SK-N-SH (cell line): ENCODE results near the gene ACVR1B. TPM values are rescaled to one million over a fixed set of nuclear protein-coding genes. Genes with fewer than 3 reads are reported as not detected.

Experiments
- CTCF ChIA-PET: fragments of 300-600, 350-600 bp; formaldehyde crosslinking; extraction: SDS; loops from one replicate; lab custom pipeline; 2021; lab: Yijun Ruan, JAX
- POLR2A ChIA-PET: fragments of 350-600 bp; sonication (Branson Sonifier 250); formaldehyde crosslinking; extraction: SDS; loops from one replicate; lab custom pipeline; 2020; ENCODE audit warnings: antibody characterized with exemption, inconsistent platforms; lab: Yijun Ruan, JAX
- DNase-seq: peaks from one replicate; pipeline ENCODE4 v3.0.0; 2012
- H2AFZ ChIP-seq: fragments of 200-600 bp; sonication (generic); 2 replicates; pipeline ENCODE4 v1.8.1; 2016; ENCODE audit warnings: antibody characterized with exemption, mild to moderate bottlenecking, low read depth
- H3F3A ChIP-seq: fragments of 200-600 bp; sonication (generic); replicated peaks from 2 replicates; pipeline ENCODE3; 2016; ENCODE audit warnings: antibody characterized with exemption, mild to moderate bottlenecking; ENCODE audit not compliant: insufficient read depth
- H3K27ac ChIP-seq, 2 experiments: fragments of 200-500 bp in 1 of 2; fragments of 200-600 bp in 1 of 2; sonication (Bioruptor generic) in 1 of 2; sonication (generic), shearing (Covaris generic) in 1 of 2; 2 replicates each; pipeline versions ENCODE4 v1.5.1 to v1.6.1; 2014 to 2016; ENCODE audit warnings: low read depth in 2 of 2, inconsistent platforms in 1 of 2, low read length in 1 of 2, mild to moderate bottlenecking in 1 of 2, mixed read lengths in 1 of 2
- H3K27me3 ChIP-seq: fragments of 200-600 bp; sonication (generic), shearing (Covaris generic); 2 replicates; pipeline ENCODE4 v1.6.1; 2016; ENCODE audit warnings: mixed run types; ENCODE audit not compliant: insufficient read depth
- H3K36me3 ChIP-seq, 2 experiments: fragments of 200-500 bp in 1 of 2; fragments of 200-600 bp in 1 of 2; sonication (Bioruptor generic) in 1 of 2; sonication (generic) in 1 of 2; replicated peaks in 1 of 2; 2 replicates each; pipeline versions ENCODE3 to v1.5.1; 2014 to 2016; ENCODE audit warnings: low read length in 1 of 2, mild to moderate bottlenecking in 1 of 2; ENCODE audit not compliant: insufficient read depth in 2 of 2, control insufficient read depth in 1 of 2
- H3K4me1 ChIP-seq, 2 experiments: fragments of 200-500 bp in 1 of 2; fragments of 200-600 bp in 1 of 2; sonication (Bioruptor generic) in 1 of 2; sonication (generic), shearing (Covaris generic) in 1 of 2; 2 replicates each; pipeline versions ENCODE4 v1.5.1 to v1.6.1; 2014 to 2016; ENCODE audit warnings: low read depth in 1 of 2, low read length in 1 of 2, mixed run types in 1 of 2; ENCODE audit not compliant: insufficient read depth in 2 of 2, control insufficient read depth in 1 of 2
- H3K4me2 ChIP-seq: fragments of 200-600 bp; sonication (generic), shearing (Covaris generic); 2 replicates; pipeline ENCODE4 v1.6.1; 2017; ENCODE audit warnings: mixed run types
- H3K4me3 ChIP-seq, 2 experiments: fragments of 200-500 bp in 1 of 2; fragments of 200-600 bp in 1 of 2; sonication (Bioruptor generic) in 1 of 2; sonication (generic), shearing (Covaris generic) in 1 of 2; 2 replicates each; pipeline versions ENCODE4 v1.5.1 to v1.8.1; 2014 to 2016; ENCODE audit warnings: low read depth in 2 of 2, inconsistent platforms in 1 of 2, low read length in 1 of 2, mild to moderate bottlenecking in 1 of 2, mixed read lengths in 1 of 2, moderate library complexity in 1 of 2
- H3K79me2 ChIP-seq: fragments of 200-600 bp; sonication (generic); 2 replicates; pipeline ENCODE4 v1.8.1; 2017; ENCODE audit warnings: mild to moderate bottlenecking; ENCODE audit not compliant: insufficient read depth
- H3K9ac ChIP-seq: fragments of 200-600 bp; sonication (generic); 2 replicates; pipeline ENCODE4 v1.6.1; 2017; ENCODE audit warnings: mixed run types
- H3K9me2 ChIP-seq: fragments of 200-600 bp; sonication (generic); 2 replicates; pipeline ENCODE4 v1.6.1; 2017; ENCODE audit warnings: mixed run types
- H3K9me3 ChIP-seq: fragments of 200-600 bp; sonication (generic); 2 replicates; pipeline ENCODE4 v1.6.1; 2017; ENCODE audit warnings: mixed run types, mild to moderate bottlenecking, moderate library complexity
- H4K20me1 ChIP-seq: fragments of 200-600 bp; sonication (generic); 2 replicates; pipeline ENCODE4 v1.6.1; 2017; ENCODE audit warnings: mild to moderate bottlenecking, mixed run types; ENCODE audit not compliant: insufficient read depth
- FOSL2 ChIP-seq: IDR thresholded peaks from 2 replicates; pipeline ENCODE4 v1.4.0; 2012; ENCODE audit warnings: low read depth, mild to moderate bottlenecking, moderate library complexity, borderline replicate concordance
- FOXJ3 ChIP-seq: sonication (generic); formaldehyde crosslinking; IDR thresholded peaks from 2 replicates; pipeline ENCODE4 v1.5.1; 2020; ENCODE audit warnings: mild to moderate bottlenecking, missing genetic modification reagents
- FOXM1 ChIP-seq: IDR thresholded peaks from 2 replicates; pipeline ENCODE4 v1.4.0; 2012; ENCODE audit warnings: low read depth, mild to moderate bottlenecking
- GATA2 ChIP-seq: sonication (generic); formaldehyde crosslinking; IDR thresholded peaks from 2 replicates; pipeline ENCODE4 v1.5.0; 2020; ENCODE audit warnings: mild to moderate bottlenecking, missing genetic modification reagents
- MEF2A ChIP-seq: IDR thresholded peaks from 2 replicates; pipeline ENCODE4 v1.4.0; 2012; ENCODE audit warnings: low read depth, borderline replicate concordance
- MXI1 ChIP-seq: IDR thresholded peaks from 2 replicates; pipeline ENCODE4 v1.6.1; 2012; ENCODE audit warnings: mild to moderate bottlenecking, low read depth, low read length, improper control_type of control experiment
- PBX3 ChIP-seq: IDR thresholded peaks from 2 replicates; pipeline ENCODE4; 2012
- REST ChIP-seq: IDR thresholded peaks from 2 replicates; pipeline ENCODE4 v1.6.1; 2012; ENCODE audit warnings: mild to moderate bottlenecking, low read depth, low read length, moderate library complexity
- RFX5 ChIP-seq: IDR thresholded peaks from 2 replicates; pipeline ENCODE4 v1.6.1; 2012; ENCODE audit warnings: mild to moderate bottlenecking, improper control_type of control experiment, low read length
- SMC3 ChIP-seq: IDR thresholded peaks from 2 replicates; pipeline ENCODE4 v1.6.1; 2012; ENCODE audit warnings: low read depth, low read length, improper control_type of control experiment
- TCF12 ChIP-seq: IDR thresholded peaks from 2 replicates; pipeline ENCODE4 v1.4.0; 2012
- USF2 ChIP-seq: fragments of 150-350 bp; IDR thresholded peaks from 2 replicates; pipeline ENCODE4 v1.6.1; 2017; ENCODE audit warnings: antibody characterized with exemption, low read length, low read depth, borderline replicate concordance
- WGBS: methylation state at CpG from one replicate; pipeline ENCODE4 v1.1.6; 2017; ENCODE audit warnings: low lambda C conversion rate; 5-methylcytosine and 5-hydroxymethylcytosine counted together
- polyA plus RNA-seq, 3 experiments: library from polyadenylated mRNA; depleted of rRNA; stranded (reverse); fragments of >200 nt; gene quantifications; 2 replicates each; pipeline ENCODE4 v1.2.3, GENCODE V29; 2012

Gene ACVR1B
- polyA plus RNA-seq, 1 of the 3 experiments (the other 2 are of a cell fraction): 12.1 TPM

GRCh38 chr12:51934080-51934479 is 17.4 kb upstream of the ACVR1B start:
- Histone ChIP-seq H3K9me2 (no peaks in the 10 kb centered on the region), H3K27ac (no peak overlapping the region), H3F3A (no peaks in the 10 kb centered on the region), H3K4me1 (peaks cover 0 to 32% of the 10 kb centered on the region in 2 experiments; a peak in 2 of 4 replicates), H3K36me3 (no peaks in the 10 kb centered on the region), H3K9me3 (no peaks in the 10 kb centered on the region), H4K20me1 (no peaks in the 10 kb centered on the region), H3K27me3 (peaks cover 5% of the 10 kb centered on the region; the same call in 1 of the 2 replicates), H3K4me2 (no peak overlapping the region), H2AFZ (no peak overlapping the region), H3K9ac (no peak overlapping the region), H3K79me2 (no peaks in the 10 kb centered on the region), H3K4me3 (no peak overlapping the region)
- WGBS: 71% methylated on average over 4 of the region's 4 CpGs
- TF ChIP-seq REST (no peak), PBX3 (no peak), SMC3 (no peak), MEF2A (no peak), MXI1 (no peak), USF2 (no peak), RFX5 (no peak)
- POLR2A ChIA-PET: interaction anchor here (0.7 to 1.0 kb wide), 2 partner anchors 16 to 348 kb away, joined by 3 to 4 read pairs; no protein-coding TSS in a partner anchor
- DNase-seq: no peak
- CTCF ChIA-PET: interaction anchor here (0.8 to 2.1 kb wide), 7 partner anchors 10 to 89 kb away, joined by 3 to 6 read pairs (median 4); no protein-coding TSS in a partner anchor

- Histone ChIP-seq H3K9ac (no peak overlapping the region), H3K4me3 (no peak overlapping the region), H3K79me2 (no peaks in the 10 kb centered on the region), H3K4me1 (peaks cover 5 to 48% of the 10 kb centered on the region in 2 experiments; a peak in 3 of 4 replicates), H3F3A (no peaks in the 10 kb centered on the region), H3K27me3 (peaks cover 5% of the 10 kb centered on the region; the same call in 1 of the 2 replicates), H3K9me2 (no peaks in the 10 kb centered on the region), H2AFZ (no peak overlapping the region), H4K20me1 (no peaks in the 10 kb centered on the region), H3K36me3 (no peaks in the 10 kb centered on the region), H3K4me2 (no peak overlapping the region), H3K9me3 (no peaks in the 10 kb centered on the region), H3K27ac (peak overlapping the region in 1 of 2 experiments; percentile 78; a peak in 2 of 4 replicates)
- peak; percentile 75 for DNase-seq
- 4% methylated on average over 2 of the region's 2 CpGs for WGBS
- ChIA-PET POLR2A (no interaction called here), CTCF (interaction anchor here (0.7 to 2.3 kb wide), 10 partner anchors 15 to 124 kb away, joined by 3 to 6 read pairs (median 4); a partner anchor contains a TSS)
- no peak for TF ChIP-seq FOXM1
- no peak for TF ChIP-seq TCF12
- TF ChIP-seq FOSL2: no peak
- TF ChIP-seq GATA2 (CRISPR knock-in tag): no peak
- no peak for TF ChIP-seq FOXJ3 (CRISPR knock-in tag)
These were observed 13.6 kb upstream of the ACVR1B start for GRCh38 chr12:51937926-51938325.
